H9 (cell line): Measurements from ENCODE around the gene OXSM. TPM values are rescaled to one million over a fixed set of nuclear protein-coding genes. Genes with fewer than 3 reads are reported as not detected.

Source experiments
- DNase-seq: peaks from one replicate; pipeline ENCODE4 v3.0.0-alpha.2; 2017
- H2AFZ ChIP-seq: one replicate; pipeline ENCODE4 v1.6.1; 2013; ENCODE audit warnings: mild to moderate bottlenecking, low read length, control low read depth, moderate library complexity
- H2AK5ac ChIP-seq: 2 replicates; pipeline ENCODE4 v1.6.1; 2013; ENCODE audit warnings: low read length, control low read depth, mixed read lengths; ENCODE audit not compliant: insufficient read length
- H2BK120ac ChIP-seq: one replicate; pipeline ENCODE4 v1.6.1; 2013; ENCODE audit warnings: low read depth, mild to moderate bottlenecking, low read length, control low read depth, inconsistent platforms; ENCODE audit not compliant: poor library complexity, severe bottlenecking
- H2BK12ac ChIP-seq: 2 replicates; pipeline ENCODE4 v1.6.1; 2013; ENCODE audit warnings: low read length, control low read depth, mixed read lengths, low read depth; ENCODE audit not compliant: insufficient read length
- H2BK15ac ChIP-seq: 2 replicates; pipeline ENCODE4 v1.6.1; 2013; ENCODE audit warnings: low read depth, low read length, control low read depth
- H2BK20ac ChIP-seq: one replicate; pipeline ENCODE4 v1.6.1; 2013; ENCODE audit warnings: low read depth, mild to moderate bottlenecking, low read length, control low read depth, inconsistent platforms; ENCODE audit not compliant: poor library complexity, severe bottlenecking
- H2BK5ac ChIP-seq: 2 replicates; pipeline ENCODE4 v1.6.1; 2013; ENCODE audit warnings: low read length, control low read depth, mixed read lengths; ENCODE audit not compliant: insufficient read length
- H3K14ac ChIP-seq: 2 replicates; pipeline ENCODE4 v1.6.1; 2013; ENCODE audit warnings: low read length, control low read depth; ENCODE audit not compliant: insufficient read depth
- H3K18ac ChIP-seq: 2 replicates; pipeline ENCODE4 v1.6.1; 2013; ENCODE audit warnings: low read depth, mild to moderate bottlenecking, mixed read lengths, low read length, control low read depth; ENCODE audit not compliant: insufficient read length
- H3K23ac ChIP-seq: 2 replicates; pipeline ENCODE4 v1.6.1; 2013; ENCODE audit warnings: low read length, control low read depth, mixed read lengths, low read depth; ENCODE audit not compliant: insufficient read length
- H3K23me2 ChIP-seq: 2 replicates; pipeline ENCODE4 v1.6.1; 2013; ENCODE audit warnings: low read depth, mild to moderate bottlenecking, mixed read lengths, low read length, control low read depth; ENCODE audit not compliant: insufficient read length, poor library complexity, severe bottlenecking
- H3K27ac ChIP-seq: 2 replicates; pipeline ENCODE4 v1.5.1; 2013; ENCODE audit warnings: low read length, control low read depth, mixed read lengths, low read depth; ENCODE audit not compliant: insufficient read length
- H3K27me3 ChIP-seq: 2 replicates; pipeline ENCODE4 v1.6.1; 2013; ENCODE audit warnings: low read length, control low read depth, inconsistent platforms; ENCODE audit not compliant: insufficient read depth
- H3K4ac ChIP-seq: 2 replicates; pipeline ENCODE4 v1.6.1; 2013; ENCODE audit warnings: low read depth, mild to moderate bottlenecking, control low read depth, inconsistent platforms, low read length, moderate library complexity
- H3K4me1 ChIP-seq: 2 replicates; pipeline ENCODE4 v1.6.1; 2013; ENCODE audit warnings: low read length, control low read depth, inconsistent platforms; ENCODE audit not compliant: insufficient read depth
- H3K4me2 ChIP-seq: 2 replicates; pipeline ENCODE4 v1.6.1; 2013; ENCODE audit warnings: low read length, control low read depth, mixed read lengths; ENCODE audit not compliant: insufficient read length, insufficient read depth
- H3K56ac ChIP-seq: 2 replicates; pipeline ENCODE4 v1.6.1; 2013; ENCODE audit warnings: low read depth, mild to moderate bottlenecking, mixed read lengths, low read length, control low read depth; ENCODE audit not compliant: insufficient read length
- H3K79me1 ChIP-seq: 2 replicates; pipeline ENCODE4 v1.6.1; 2013; ENCODE audit warnings: low read depth, mild to moderate bottlenecking, moderate library complexity, low read length, control low read depth, inconsistent platforms; ENCODE audit not compliant: insufficient read depth, poor library complexity, severe bottlenecking
- H3K79me2 ChIP-seq: 2 replicates; pipeline ENCODE4 v1.6.1; 2013; ENCODE audit warnings: low read length, control low read depth, inconsistent platforms; ENCODE audit not compliant: insufficient read depth
- H3K9ac ChIP-seq: 2 replicates; pipeline ENCODE4 v1.6.1; 2013; ENCODE audit warnings: low read length, control low read depth, mixed read lengths; ENCODE audit not compliant: insufficient read length; ENCODE audit errors: extremely low read depth
- H3K9me3 ChIP-seq: one replicate; pipeline ENCODE4 v1.6.1; 2013; ENCODE audit warnings: low read depth, low read length, inconsistent platforms; ENCODE audit not compliant: control insufficient read depth
- H3T11ph ChIP-seq: one replicate; pipeline ENCODE4 v1.6.1; 2013; ENCODE audit warnings: mild to moderate bottlenecking, low read length, control low read depth, inconsistent platforms
- H4K20me1 ChIP-seq: one replicate; pipeline ENCODE4 v1.6.1; 2013; ENCODE audit not compliant: control insufficient read depth, insufficient read length, insufficient read depth
- H4K5ac ChIP-seq: 2 replicates; pipeline ENCODE4 v1.6.1; 2013; ENCODE audit warnings: low read depth, mild to moderate bottlenecking, mixed read lengths, low read length, control low read depth; ENCODE audit not compliant: insufficient read length
- H4K8ac ChIP-seq: replicated peaks from 2 replicates; pipeline ENCODE4 v1.6.1; 2013; ENCODE audit warnings: low read length, control low read depth, mixed read lengths, low read depth; ENCODE audit not compliant: insufficient read length
- H4K91ac ChIP-seq: 2 replicates; pipeline ENCODE4 v1.6.1; 2013; ENCODE audit warnings: low read depth, mild to moderate bottlenecking, moderate library complexity, mixed read lengths, low read length, control low read depth; ENCODE audit not compliant: insufficient read length
- H3K27ac Mint-ChIP-seq, 3 experiments: 2 replicates in 2 of 3; 3 replicates in 1 of 3; pipeline ENCODE4 v1.8.0; 2020 to 2021; ENCODE audit warnings: mixed read lengths in 3 of 3, mild to moderate bottlenecking in 1 of 3, moderate library complexity in 1 of 3
- H3K27me3 Mint-ChIP-seq: 2 replicates; pipeline ENCODE4 v1.8.0; 2021; ENCODE audit warnings: low read depth, mild to moderate bottlenecking, moderate library complexity, mixed read lengths
- H3K36me3 Mint-ChIP-seq, 3 experiments: 2 replicates in 2 of 3; 3 replicates in 1 of 3; pipeline ENCODE4 v1.8.0; 2020 to 2021; ENCODE audit warnings: low read depth in 3 of 3, mixed read lengths in 3 of 3; ENCODE audit not compliant: insufficient read depth in 1 of 3
- H3K4me1 Mint-ChIP-seq, 2 experiments: 2 replicates each; pipeline ENCODE4 v1.8.0; 2020; ENCODE audit warnings: mixed read lengths in 2 of 2
- H3K4me3 Mint-ChIP-seq, 2 experiments: 2 replicates in 1 of 2; 3 replicates in 1 of 2; pipeline ENCODE4 v1.8.0; 2020 to 2021; ENCODE audit warnings: mild to moderate bottlenecking in 2 of 2, mixed read lengths in 2 of 2, moderate library complexity in 1 of 2
- H3K9me3 Mint-ChIP-seq, 2 experiments: 2 replicates in 1 of 2; 3 replicates in 1 of 2; pipeline ENCODE4 v1.8.0; 2020; ENCODE audit warnings: mild to moderate bottlenecking in 2 of 2, mixed read lengths in 2 of 2, moderate library complexity in 1 of 2
- WGBS: extraction: QIAGEN DNeasy Blood & Tissue Kit; methylation state at CpG from one replicate; pipeline ENCODE4 v1.1.7; 2013; ENCODE audit warnings: missing lambda C conversion rate, low lambda C conversion rate, mixed read lengths; ENCODE audit not compliant: insufficient read length; ENCODE audit errors: extremely low coverage; 5-methylcytosine and 5-hydroxymethylcytosine counted together
- total RNA-seq: library from RNA; stranded (reverse); gene quantifications from 2 replicates; pipeline ENCODE4 v1.2.1, GENCODE V29; 2021
- TF ChIP-seq, protein P1 (sequence below): fragments of 200-600 bp; sonication (generic); conservative IDR thresholded peaks from 3 replicates; pipeline ENCODE4 v1.8.0; 2021; ENCODE audit warnings: antibody characterized with exemption, mild to moderate bottlenecking

Gene OXSM
- total RNA-seq, 1 experiment from 2014 or later, result 2.5 TPM

GRCh38 chr3:25751725-25752124 is 38.2 kb upstream of the OXSM start:
- Histone ChIP-seq H3K14ac (no peak overlapping the region), H3T11ph (no peak overlapping the region), H2AFZ (no peak overlapping the region), H2BK20ac (no peak overlapping the region), H3K27me3 (no peaks in the 10 kb centered on the region), H3K23ac (no peak overlapping the region), H3K4me2 (no peak overlapping the region), H4K8ac (no peak overlapping the region), H3K4me1 (no peaks in the 10 kb centered on the region; the same call in 1 of the 2 replicates), H2BK12ac (no peak overlapping the region), H4K91ac (no peak overlapping the region), H4K20me1 (no peaks in the 10 kb centered on the region), H2AK5ac (no peak overlapping the region), H2BK5ac (no peak overlapping the region), H3K4ac (no peak overlapping the region), H3K79me2 (no peaks in the 10 kb centered on the region), H2BK120ac (no peak overlapping the region), H3K9me3 (no peaks in the 10 kb centered on the region), H3K23me2 (no peaks in the 10 kb centered on the region), H3K18ac (no peak overlapping the region), H3K56ac (no peak overlapping the region), H2BK15ac (no peak overlapping the region), H3K79me1 (no peaks in the 10 kb centered on the region), H4K5ac (peak overlapping the region; percentile 63), H3K27ac (no peak overlapping the region), H3K9ac (no peak overlapping the region)
- H3K27ac Mint-ChIP-seq, result peak overlapping the region in 2 of 3 experiments; percentile 51 to 83; a peak in 3 of 7 replicates
- TF ChIP-seq, protein P1, sequence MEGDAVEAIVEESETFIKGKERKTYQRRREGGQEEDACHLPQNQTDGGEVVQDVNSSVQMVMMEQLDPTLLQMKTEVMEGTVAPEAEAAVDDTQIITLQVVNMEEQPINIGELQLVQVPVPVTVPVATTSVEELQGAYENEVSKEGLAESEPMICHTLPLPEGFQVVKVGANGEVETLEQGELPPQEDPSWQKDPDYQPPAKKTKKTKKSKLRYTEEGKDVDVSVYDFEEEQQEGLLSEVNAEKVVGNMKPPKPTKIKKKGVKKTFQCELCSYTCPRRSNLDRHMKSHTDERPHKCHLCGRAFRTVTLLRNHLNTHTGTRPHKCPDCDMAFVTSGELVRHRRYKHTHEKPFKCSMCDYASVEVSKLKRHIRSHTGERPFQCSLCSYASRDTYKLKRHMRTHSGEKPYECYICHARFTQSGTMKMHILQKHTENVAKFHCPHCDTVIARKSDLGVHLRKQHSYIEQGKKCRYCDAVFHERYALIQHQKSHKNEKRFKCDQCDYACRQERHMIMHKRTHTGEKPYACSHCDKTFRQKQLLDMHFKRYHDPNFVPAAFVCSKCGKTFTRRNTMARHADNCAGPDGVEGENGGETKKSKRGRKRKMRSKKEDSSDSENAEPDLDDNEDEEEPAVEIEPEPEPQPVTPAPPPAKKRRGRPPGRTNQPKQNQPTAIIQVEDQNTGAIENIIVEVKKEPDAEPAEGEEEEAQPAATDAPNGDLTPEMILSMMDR, result no peak
- DNase-seq, result no peak
- peaks cover 12 to 34% (median 22%) of the 10 kb centered on the region in 3 experiments for H3K36me3 Mint-ChIP-seq
- H3K27me3 Mint-ChIP-seq, result no peaks in the 10 kb centered on the region
- no peaks in the 10 kb centered on the region; a peak in 1 of 5 replicates for H3K9me3 Mint-ChIP-seq
- H3K4me1 Mint-ChIP-seq, result peaks cover 31 to 38% of the 10 kb centered on the region in 2 experiments
- H3K4me3 Mint-ChIP-seq, result no peak overlapping the region
- WGBS, result no CpG with 5 or more reads among the region's 1 CpG
